Measurements from ENCODE around the gene KDM6A. TPM values are rescaled to one million over a fixed set of nuclear protein-coding genes. Genes with fewer than 3 reads are reported as not detected.

The KDM6A gene
- polyA plus RNA-seq, 1 donor from 2014 or later = 25.1 TPM

GRCh38 chrX:44884944-44885343, 12.0 kb downstream of the KDM6A start:
- Histone ChIP-seq H3K27ac (ENCODE audit: low read length) (no peak overlapping the region), H3K9ac (ENCODE audit: low read length) (no peak overlapping the region), H3K9me3 (ENCODE audit: low read length) (no peaks in the 10 kb centered on the region), H4K20me1 (ENCODE audit: insufficient read depth) (no peaks in the 10 kb centered on the region), H3F3A (ENCODE audit: insufficient read depth, low read length, poor library complexity, severe bottlenecking) (no peaks in the 10 kb centered on the region), H3K4me2 (ENCODE audit: low read length) (no peak overlapping the region), H3K27me3 (ENCODE audit: insufficient read depth, low read depth, low read length) (no peaks in the 10 kb centered on the region), H2AFZ (ENCODE audit: low read depth, low read length) (no peak overlapping the region), H3K4me3 (ENCODE audit: low read length) (no peak overlapping the region), H3K79me2 (replicated peaks; ENCODE audit: insufficient read depth, low read length) (peaks cover 31% of the 10 kb centered on the region), H3K9me2 (ENCODE audit: insufficient read depth, low read length) (no peaks in the 10 kb centered on the region), H3K36me3 (ENCODE audit: insufficient read depth, low read length) (no peaks in the 10 kb centered on the region)
- TF ChIP-seq RAD21 (conservative IDR thresholded peaks at IDR 0.05) (no peak), CTCF (IDR thresholded peaks at IDR 0.05; ENCODE audit: poor library complexity, severe bottlenecking) (no peak), SMC3 (conservative IDR thresholded peaks at IDR 0.05; ENCODE audit: poor library complexity) (no peak), EZH2 (IDR thresholded peaks at IDR 0.05; ENCODE audit: borderline replicate concordance, insufficient read depth, low read length, poor library complexity, severe bottlenecking) (no peak), REST (IDR thresholded peaks at IDR 0.05; ENCODE audit: borderline replicate concordance) (no peak), EP300 (conservative IDR thresholded peaks at IDR 0.05; ENCODE audit: poor library complexity, severe bottlenecking) (no peak), TAF1 (IDR thresholded peaks at IDR 0.05; ENCODE audit: low read depth) (no peak), POLR2AphosphoS5 (IDR thresholded peaks at IDR 0.05) (no peak), MXI1 (conservative IDR thresholded peaks at IDR 0.05; ENCODE audit: poor library complexity, severe bottlenecking) (no peak)

GRCh38 chrX:44889824-44890223, 16.8 kb downstream of the KDM6A start:
- Histone ChIP-seq H4K20me1 (ENCODE audit: insufficient read depth) (no peaks in the 10 kb centered on the region), H2AFZ (ENCODE audit: low read depth, low read length) (no peak overlapping the region), H3F3A (ENCODE audit: insufficient read depth, low read length, poor library complexity, severe bottlenecking) (no peaks in the 10 kb centered on the region), H3K79me2 (replicated peaks; ENCODE audit: insufficient read depth, low read length) (peaks cover 34% of the 10 kb centered on the region), H3K9ac (ENCODE audit: low read length) (no peak overlapping the region), H3K36me3 (ENCODE audit: insufficient read depth, low read length) (no peaks in the 10 kb centered on the region), H3K9me3 (ENCODE audit: low read length) (no peaks in the 10 kb centered on the region), H3K4me2 (ENCODE audit: low read length) (no peak overlapping the region), H3K9me2 (ENCODE audit: insufficient read depth, low read length) (no peaks in the 10 kb centered on the region), H3K4me3 (ENCODE audit: low read length) (no peak overlapping the region), H3K27ac (ENCODE audit: low read length) (no peak overlapping the region), H3K27me3 (ENCODE audit: insufficient read depth, low read depth, low read length) (no peaks in the 10 kb centered on the region)
- TF ChIP-seq EZH2 (IDR thresholded peaks at IDR 0.05; ENCODE audit: borderline replicate concordance, insufficient read depth, low read length, poor library complexity, severe bottlenecking) (no peak), CTCF (IDR thresholded peaks at IDR 0.05; ENCODE audit: poor library complexity, severe bottlenecking) (no peak), RAD21 (conservative IDR thresholded peaks at IDR 0.05) (no peak), MXI1 (conservative IDR thresholded peaks at IDR 0.05; ENCODE audit: poor library complexity, severe bottlenecking) (no peak), TAF1 (IDR thresholded peaks at IDR 0.05; ENCODE audit: low read depth) (no peak), REST (IDR thresholded peaks at IDR 0.05; ENCODE audit: borderline replicate concordance) (no peak), EP300 (conservative IDR thresholded peaks at IDR 0.05; ENCODE audit: poor library complexity, severe bottlenecking) (no peak), SMC3 (conservative IDR thresholded peaks at IDR 0.05; ENCODE audit: poor library complexity) (no peak), POLR2AphosphoS5 (IDR thresholded peaks at IDR 0.05) (no peak)

Data from neural cell (in vitro differentiated cells).